Measurements from ENCODE around the gene GJB2.

Gene GJB2

GRCh38 chr13:20192158-20192835 is 441 bp downstream of the GJB2 start:
- DNase-seq (ENCODE audit: low read depth): no peak

GRCh38 chr13:20191311-20192157 is 1.2 kb downstream of the GJB2 start:
- no peak for DNase-seq (ENCODE audit: low read depth)

- DNase-seq (ENCODE audit: low read depth): no peak
These were observed 2.0 kb downstream of the GJB2 start for GRCh38 chr13:20190481-20191310.

GRCh38 chr13:20190076-20190475 is 2.7 kb downstream of the GJB2 start:
- no peak for DNase-seq (ENCODE audit: low read depth)

- DNase-seq (ENCODE audit: low read depth): no peak
These were observed 3.8 kb downstream of the GJB2 start for GRCh38 chr13:20188667-20189553.

- no peak for DNase-seq (ENCODE audit: low read depth)
These were observed 6.0 kb downstream of the GJB2 start for GRCh38 chr13:20186771-20187170.

GRCh38 chr13:20185366-20186056 is 7.2 kb downstream of the GJB2 start:
- no peak for DNase-seq (ENCODE audit: low read depth)

GRCh38 chr13:20182231-20182846 is 10.4 kb downstream of the GJB2 start:
- no peak for DNase-seq (ENCODE audit: low read depth)

- DNase-seq (ENCODE audit: low read depth): no peak
These were observed 11.6 kb downstream of the GJB2 start for GRCh38 chr13:20181188-20181587.

- no peak for DNase-seq (ENCODE audit: low read depth)
These were observed 14.6 kb downstream of the GJB2 start for GRCh38 chr13:20178156-20178555.

GRCh38 chr13:20177049-20177831 is 15.5 kb downstream of the GJB2 start:
- no peak for DNase-seq (ENCODE audit: low read depth)

GRCh38 chr13:20175907-20176652 is 16.7 kb downstream of the GJB2 start:
- DNase-seq (ENCODE audit: low read depth): no peak

- no peak for DNase-seq (ENCODE audit: low read depth)
These were observed 17.3 kb downstream of the GJB2 start for GRCh38 chr13:20175406-20175794.

- peak; percentile 58 for DNase-seq (ENCODE audit: low read depth)
These were observed 17.9 kb downstream of the GJB2 start for GRCh38 chr13:20174656-20175405.

- DNase-seq (ENCODE audit: low read depth): no peak
These were observed 19.5 kb downstream of the GJB2 start for GRCh38 chr13:20173116-20173746.

GRCh38 chr13:20171364-20171763 is 21.4 kb downstream of the GJB2 start:
- DNase-seq (ENCODE audit: low read depth): no peak

GRCh38 chr13:20170921-20171320 is 21.8 kb downstream of the GJB2 start:
- no peak for DNase-seq (ENCODE audit: low read depth)

- DNase-seq (ENCODE audit: low read depth): no peak
These were observed 24.3 kb downstream of the GJB2 start for GRCh38 chr13:20168396-20168795.
